Prostate gland (tissue), 2 donors: ENCODE results near the gene TRIM69.
"Not testable (repeated sequence)": the region's sequence is repeated elsewhere in the genome, so short reads cannot be mapped to it uniquely, and the experiment has no call there.

ENCODE experiments used
- CTCF ChIP-seq, 4 experiments: fragments of 200-600 bp in 2 of 4; fragments of 450-650 bp in 2 of 4; sonication (generic) in 2 of 4; IDR thresholded peaks; 1 replicate in 3 of 4; 2 replicates in 1 of 4; pipeline ENCODE4 v1.5.1; 2016 to 2019; ENCODE audit warnings: antibody characterized with exemption in 4 of 4, mild to moderate bottlenecking in 2 of 4, moderate library complexity in 2 of 4
- POLR2AphosphoS5 ChIP-seq: sonication (generic); formaldehyde crosslinking; IDR thresholded peaks from one replicate; pipeline ENCODE4 v1.6.1; 2017; ENCODE audit warnings: antibody characterized with exemption

GRCh38 chr15:44720000-44720435 is 16.3 kb upstream of the TRIM69 start:
- not testable (repeated sequence) for TF ChIP-seq POLR2AphosphoS5; CTCF (IDR thresholded peaks at IDR 0.05)
